ENCODE measurements around the gene IER5L. TPM values are rescaled to one million over a fixed set of nuclear protein-coding genes. Genes with fewer than 3 reads are reported as not detected.

The IER5L gene
- total and polyA plus RNA-seq, 2 donors (not counting 3 experiments of a cell fraction or from before 2014, with no cell fraction given), result 5.3 to 12.3 TPM

DNA sequence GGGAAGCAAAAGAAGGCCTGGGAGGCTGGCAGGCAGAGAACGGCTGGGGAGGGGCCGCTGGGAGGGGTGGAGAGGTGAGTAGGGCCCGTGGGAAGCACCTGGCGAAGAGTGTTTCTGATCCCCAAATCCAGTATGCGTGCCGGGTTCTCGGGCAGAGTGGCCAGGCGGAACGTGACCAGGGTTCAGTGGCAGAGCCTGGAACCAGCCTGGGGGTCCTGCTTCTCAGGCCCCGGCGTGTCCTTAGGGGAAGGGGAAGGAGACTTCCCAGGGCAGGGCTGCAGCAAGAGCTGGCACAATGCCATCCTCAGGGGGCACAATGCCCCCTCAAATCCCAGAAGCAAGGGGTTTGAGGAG lies 25.5 kb upstream of the IER5L start:
- ChIA-PET CTCF (no interaction called here), POLR2A (no interaction called here)
- Histone ChIP-seq H3K36me3 (ENCODE audit: control insufficient read depth in 2 of 2, extremely low read depth in 1 of 2, insufficient read depth in 2 of 2, low read length in 2 of 2) (no peaks in the 10 kb centered on the region), H3K9me1 (replicated peaks; ENCODE audit: control insufficient read depth, extremely low read depth, insufficient read depth, low read length) (no peaks in the 10 kb centered on the region), H3K27me3 (ENCODE audit: control insufficient read depth in 2 of 2, insufficient read depth in 2 of 2, low read length in 2 of 2) (no peaks in the 10 kb centered on the region), H3K27ac (ENCODE audit: insufficient read depth, low read depth, low read length) (no peak overlapping the region), H3K4me1 (ENCODE audit: control insufficient read depth, extremely low read depth, insufficient read depth, low read length) (peaks cover 2% of the 10 kb centered on the region), H4K20me1 (replicated peaks; ENCODE audit: control insufficient read depth, extremely low read depth, insufficient read depth, low read length) (no peaks in the 10 kb centered on the region), H3K4me3 (replicated peaks in 1 of 3; ENCODE audit: insufficient read depth in 1 of 3, low read depth in 1 of 3, low read length in 3 of 3) (no peak overlapping the region), H3K4me2 (ENCODE audit: insufficient read depth, low read length) (no peak overlapping the region), H3K9ac (replicated peaks; ENCODE audit: extremely low read depth, insufficient read depth, low read length) (no peak overlapping the region), H3K9me3 (replicated peaks; ENCODE audit: control insufficient read depth, insufficient read depth, low read length) (no peaks in the 10 kb centered on the region), H3K79me2 (ENCODE audit: control insufficient read depth, insufficient read depth, low read length) (no peaks in the 10 kb centered on the region), H2AFZ (ENCODE audit: low read depth, low read length) (peak overlapping the region; percentile 49)
- no TSS peak for BruUV-seq (replicated peaks)
- intact Hi-C loops (cut with micrococcal nuclease) (loop anchor here (2.0 to 10.0 kb wide), 2 partner anchors 61 to 131 kb away; no protein-coding TSS in a partner anchor), dilution Hi-C loops (cut with MboI; ENCODE audit: extremely low pct_ligation_motif_present, low sequenced_read_pairs) (no loop called here)
- no peak for DNase-seq (ENCODE audit: low read depth, low spot score)
- TF ChIP-seq POLR2AphosphoS5 (IDR thresholded peaks at IDR 0.05; ENCODE audit: insufficient read depth, low read depth, low read length) (no peak), GATA2 (IDR thresholded peaks at IDR 0.05; ENCODE audit: insufficient read depth, insufficient read length, low read depth, low read length) (no peak), FOS (IDR thresholded peaks at IDR 0.05; ENCODE audit: borderline replicate concordance, insufficient read depth, low read length) (no peak), EZH2 (IDR thresholded peaks at IDR 0.05; ENCODE audit: borderline replicate concordance, low read depth, low read length, severe bottlenecking) (no peak), JUN (IDR thresholded peaks at IDR 0.05; ENCODE audit: borderline replicate concordance, insufficient read depth, insufficient read length, low read depth) (no peak), POLR2A (IDR thresholded peaks at IDR 0.05; ENCODE audit: low read depth, low read length) (no peak), MYC (IDR thresholded peaks at IDR 0.05; ENCODE audit: low read depth, low read length) (no peak)
- TF ChIP-seq, protein P1, sequence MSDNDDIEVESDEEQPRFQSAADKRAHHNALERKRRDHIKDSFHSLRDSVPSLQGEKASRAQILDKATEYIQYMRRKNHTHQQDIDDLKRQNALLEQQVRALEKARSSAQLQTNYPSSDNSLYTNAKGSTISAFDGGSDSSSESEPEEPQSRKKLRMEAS (IDR thresholded peaks at IDR 0.05; ENCODE audit: insufficient read depth, insufficient read length), result no peak
- TF ChIP-seq, protein P2, sequence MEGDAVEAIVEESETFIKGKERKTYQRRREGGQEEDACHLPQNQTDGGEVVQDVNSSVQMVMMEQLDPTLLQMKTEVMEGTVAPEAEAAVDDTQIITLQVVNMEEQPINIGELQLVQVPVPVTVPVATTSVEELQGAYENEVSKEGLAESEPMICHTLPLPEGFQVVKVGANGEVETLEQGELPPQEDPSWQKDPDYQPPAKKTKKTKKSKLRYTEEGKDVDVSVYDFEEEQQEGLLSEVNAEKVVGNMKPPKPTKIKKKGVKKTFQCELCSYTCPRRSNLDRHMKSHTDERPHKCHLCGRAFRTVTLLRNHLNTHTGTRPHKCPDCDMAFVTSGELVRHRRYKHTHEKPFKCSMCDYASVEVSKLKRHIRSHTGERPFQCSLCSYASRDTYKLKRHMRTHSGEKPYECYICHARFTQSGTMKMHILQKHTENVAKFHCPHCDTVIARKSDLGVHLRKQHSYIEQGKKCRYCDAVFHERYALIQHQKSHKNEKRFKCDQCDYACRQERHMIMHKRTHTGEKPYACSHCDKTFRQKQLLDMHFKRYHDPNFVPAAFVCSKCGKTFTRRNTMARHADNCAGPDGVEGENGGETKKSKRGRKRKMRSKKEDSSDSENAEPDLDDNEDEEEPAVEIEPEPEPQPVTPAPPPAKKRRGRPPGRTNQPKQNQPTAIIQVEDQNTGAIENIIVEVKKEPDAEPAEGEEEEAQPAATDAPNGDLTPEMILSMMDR (IDR thresholded peaks at IDR 0.05; ENCODE audit: extremely low read depth in 1 of 2, insufficient read depth in 1 of 2, low read depth in 1 of 2, low read length in 2 of 2), result no peak
- no peak for FAIRE-seq

Data from endothelial cell of umbilical vein (primary cell).